ENCODE results near the gene FST. TPM values are rescaled to one million over a fixed set of nuclear protein-coding genes. Genes with fewer than 3 reads are reported as not detected.

FST gene
- total RNA-seq, 3 donors from 2014 or later: 1.6 to 3.9 (median 3.5) TPM

DNA sequence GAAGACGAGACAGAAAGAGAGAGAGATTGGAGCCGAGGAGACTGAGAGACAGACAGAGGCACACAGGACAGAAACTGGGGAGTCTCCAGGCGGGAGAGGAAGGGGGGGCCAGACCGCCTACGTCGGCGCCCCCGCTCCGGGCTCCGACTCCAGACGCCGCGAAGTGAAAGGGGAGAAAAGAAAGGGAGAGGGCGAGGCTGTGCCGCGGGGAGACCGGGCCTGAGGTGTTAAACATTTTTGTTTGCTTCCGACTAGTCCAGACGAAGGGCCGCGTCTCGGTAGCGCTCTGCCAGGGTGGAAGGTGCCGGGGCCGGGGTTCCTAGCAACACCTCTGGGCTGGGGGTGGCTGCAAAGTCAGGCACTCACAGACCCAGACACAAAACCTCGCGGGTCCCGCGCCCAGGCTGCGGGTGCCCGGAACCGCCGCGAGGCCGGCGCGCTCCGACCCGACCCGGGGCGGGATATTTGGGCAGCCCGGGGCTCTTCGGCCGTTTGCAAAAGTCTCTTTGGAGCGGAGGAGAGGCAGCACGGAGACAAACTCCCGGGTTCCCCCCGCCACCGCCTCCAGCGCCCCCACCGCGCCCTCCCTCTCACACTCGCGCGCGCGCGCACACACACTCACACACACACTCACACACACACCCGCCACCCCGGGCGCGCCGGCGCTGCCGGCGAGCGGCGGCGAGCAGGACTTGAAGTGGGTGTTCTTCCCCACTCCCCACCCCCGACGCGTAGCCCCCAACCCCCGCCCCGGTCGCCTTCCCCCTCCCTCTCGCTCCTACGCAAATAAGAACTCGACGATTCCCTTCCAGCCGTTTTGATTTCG is 626 bp upstream of the FST start:
- peaks cover 27% of the 10 kb centered on the region for H3K4me1 Mint-ChIP-seq (ENCODE audit: low read depth)
- H3K27me3 Mint-ChIP-seq (ENCODE audit: low read depth): peaks cover 63% of the 10 kb centered on the region
- H3K36me3 Mint-ChIP-seq (ENCODE audit: insufficient read depth): no peaks in the 10 kb centered on the region
- peak overlapping the region; percentile 86 for H3K4me3 Mint-ChIP-seq
- DNase-seq (peak; percentile 20), ATAC-seq (peak; percentile 20 to 23)
- no peaks in the 10 kb centered on the region for H3K9me3 Mint-ChIP-seq

DNA sequence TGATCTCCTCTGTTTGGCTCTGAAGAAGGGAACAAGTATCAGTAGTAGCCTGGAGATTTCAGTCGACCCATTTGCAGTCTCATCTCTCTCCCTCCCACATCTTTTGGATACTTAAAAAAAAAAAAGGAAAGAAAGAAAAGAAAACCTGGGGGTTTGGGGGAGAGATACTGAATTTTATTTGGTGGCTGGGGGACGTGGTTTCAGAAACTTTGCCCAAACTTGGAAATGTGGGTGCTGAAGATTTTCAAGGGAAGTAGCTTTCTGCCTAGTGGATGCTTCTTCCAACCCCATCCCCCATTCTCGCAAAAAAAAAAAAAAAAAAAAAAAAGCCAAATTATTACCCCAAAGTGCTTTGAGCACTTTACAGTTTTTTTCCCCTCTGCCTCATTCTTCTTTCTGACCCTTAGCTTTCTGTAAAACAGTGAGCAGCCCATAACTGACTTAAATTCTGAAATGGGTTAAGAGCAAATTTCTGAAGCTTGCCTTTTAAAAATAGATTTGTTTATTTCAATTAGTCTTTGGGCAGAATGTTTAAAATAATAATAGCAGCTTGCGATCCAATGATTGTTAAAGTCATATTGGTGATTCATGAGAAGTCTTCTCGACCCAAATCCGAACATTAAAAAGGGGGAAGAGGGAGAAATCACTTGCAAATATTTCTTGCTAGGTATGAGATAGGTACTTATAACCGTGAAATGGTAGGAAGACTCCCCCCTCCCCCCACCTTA is 894 bp downstream of the FST start:
- no peaks in the 10 kb centered on the region for H3K9me3 Mint-ChIP-seq
- peaks cover 60% of the 10 kb centered on the region for H3K27me3 Mint-ChIP-seq (ENCODE audit: low read depth)
- DNase-seq (no peak), ATAC-seq (no peak)
- H3K36me3 Mint-ChIP-seq (ENCODE audit: insufficient read depth): no peaks in the 10 kb centered on the region
- H3K4me1 Mint-ChIP-seq (ENCODE audit: low read depth): peaks cover 27% of the 10 kb centered on the region
- peak overlapping the region; percentile 87 for H3K4me3 Mint-ChIP-seq

- Mint-ChIP-seq H3K4me3 (peak overlapping the region; percentile 87), H3K36me3 (ENCODE audit: insufficient read depth) (no peaks in the 10 kb centered on the region), H3K9me3 (no peaks in the 10 kb centered on the region), H3K27me3 (ENCODE audit: low read depth) (peaks cover 59% of the 10 kb centered on the region), H3K4me1 (ENCODE audit: low read depth) (peaks cover 27% of the 10 kb centered on the region)
- ATAC-seq (peak; percentile 64 to 67), DNase-seq (peak; percentile 40)
These were observed 1.7 kb downstream of the FST start for GRCh38 chr5:53481887-53482716.

DNA sequence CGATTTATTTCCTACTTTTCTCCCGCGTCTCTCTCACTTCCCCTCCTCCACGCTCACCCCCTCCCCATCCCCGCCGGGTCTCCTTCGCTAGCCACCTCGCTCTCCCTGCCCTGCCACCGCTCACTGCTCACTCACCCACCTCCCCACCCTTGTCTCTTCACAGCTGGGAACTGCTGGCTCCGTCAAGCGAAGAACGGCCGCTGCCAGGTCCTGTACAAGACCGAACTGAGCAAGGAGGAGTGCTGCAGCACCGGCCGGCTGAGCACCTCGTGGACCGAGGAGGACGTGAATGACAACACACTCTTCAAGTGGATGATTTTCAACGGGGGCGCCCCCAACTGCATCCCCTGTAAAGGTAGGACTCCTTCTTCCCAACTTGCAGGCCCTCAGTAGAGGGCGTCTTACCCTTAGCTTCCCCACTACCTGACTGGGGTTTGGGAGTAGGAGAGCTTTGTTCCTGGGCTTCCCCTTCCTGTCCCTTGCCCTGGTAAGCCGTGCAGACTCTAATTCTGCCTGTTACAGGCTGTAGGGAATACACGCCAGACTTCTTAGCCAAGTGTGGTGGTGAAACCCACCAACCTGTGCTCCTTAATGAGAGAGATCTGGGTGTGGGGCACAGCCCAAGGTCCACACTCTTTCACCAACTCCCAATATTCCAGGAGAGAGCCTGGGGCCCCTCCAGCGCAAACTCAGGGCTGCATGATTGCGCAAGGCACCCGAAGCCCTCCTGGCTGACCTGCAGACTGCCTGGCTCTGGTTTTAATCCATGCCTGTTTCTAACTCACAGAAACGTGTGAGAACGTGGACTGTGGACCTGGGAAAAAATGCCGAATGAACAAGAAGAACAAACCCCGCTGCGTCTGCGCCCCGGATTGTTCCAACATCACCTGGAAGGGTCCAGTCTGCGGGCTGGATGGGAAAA is 2.5 kb downstream of the FST start:
- Mint-ChIP-seq H3K36me3 (ENCODE audit: insufficient read depth) (no peaks in the 10 kb centered on the region), H3K9me3 (no peaks in the 10 kb centered on the region), H3K27me3 (ENCODE audit: low read depth) (peaks cover 60% of the 10 kb centered on the region), H3K4me3 (peak overlapping the region; percentile 87), H3K4me1 (ENCODE audit: low read depth) (peaks cover 27% of the 10 kb centered on the region)
- ATAC-seq (peak; percentile 11 to 28), DNase-seq (no peak)

GRCh38 chr5:53487436-53487835 is 7.0 kb downstream of the FST start:
- no peak overlapping the region for H3K4me3 Mint-ChIP-seq
- H3K36me3 Mint-ChIP-seq (ENCODE audit: insufficient read depth): no peaks in the 10 kb centered on the region
- H3K27me3 Mint-ChIP-seq (ENCODE audit: low read depth): peaks cover 59% of the 10 kb centered on the region
- H3K4me1 Mint-ChIP-seq (ENCODE audit: low read depth): peaks cover 3% of the 10 kb centered on the region
- H3K9me3 Mint-ChIP-seq: no peaks in the 10 kb centered on the region
- DNase-seq (no peak), ATAC-seq (no peak)

DNA sequence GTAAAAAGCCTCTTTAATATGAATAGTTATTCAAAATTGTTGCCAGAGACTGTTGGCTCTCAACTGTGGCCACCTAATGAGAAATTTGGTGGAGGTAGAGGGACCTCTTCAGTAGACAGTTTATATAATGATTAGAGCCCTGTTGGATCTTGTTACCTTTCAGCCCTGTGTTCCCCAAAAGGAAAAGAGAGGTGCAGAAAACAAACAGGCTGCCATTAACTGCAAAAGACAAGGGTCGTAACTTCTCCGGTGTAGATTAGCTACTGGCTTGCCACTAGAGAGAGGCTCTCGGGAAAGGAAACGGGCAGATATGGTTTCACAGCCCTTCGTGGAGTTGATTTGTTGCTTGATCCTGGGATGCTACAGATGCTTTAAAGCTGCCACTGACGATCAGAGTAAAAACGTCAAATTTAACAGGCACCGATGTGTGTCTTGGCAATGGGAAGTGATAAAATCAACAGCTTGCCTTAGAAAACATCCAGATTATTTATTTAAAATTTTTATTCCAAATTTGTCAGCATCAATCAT is 7.8 kb downstream of the FST start:
- DNase-seq (no peak), ATAC-seq (no peak)
- no peaks in the 10 kb centered on the region for H3K9me3 Mint-ChIP-seq
- peaks cover 57% of the 10 kb centered on the region for H3K27me3 Mint-ChIP-seq (ENCODE audit: low read depth)
- H3K4me3 Mint-ChIP-seq: no peak overlapping the region
- H3K36me3 Mint-ChIP-seq (ENCODE audit: insufficient read depth): no peaks in the 10 kb centered on the region
- no peaks in the 10 kb centered on the region for H3K4me1 Mint-ChIP-seq (ENCODE audit: low read depth)

DNA sequence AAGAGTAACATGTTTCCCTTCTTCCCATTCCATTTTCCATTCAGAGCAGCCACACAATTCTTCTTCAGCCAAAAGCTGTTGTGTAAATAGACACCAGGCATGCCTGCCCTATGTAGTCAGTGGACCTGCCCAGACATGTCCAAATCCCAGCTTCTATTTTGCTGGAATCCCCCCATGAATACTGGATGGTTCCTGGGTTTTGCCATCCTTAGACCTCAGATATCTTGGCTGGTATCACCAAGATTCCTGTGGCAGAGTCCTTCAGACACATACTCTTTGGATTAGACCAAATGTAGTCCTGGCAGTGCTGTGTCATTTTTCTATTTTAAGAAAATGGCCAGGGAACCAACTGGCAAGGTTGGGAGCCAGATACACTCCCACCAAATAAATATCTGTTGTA is 10.3 kb downstream of the FST start:
- Mint-ChIP-seq H3K4me3 (no peak overlapping the region), H3K4me1 (ENCODE audit: low read depth) (no peaks in the 10 kb centered on the region), H3K27me3 (ENCODE audit: low read depth) (peaks cover 53% of the 10 kb centered on the region), H3K36me3 (ENCODE audit: insufficient read depth) (no peaks in the 10 kb centered on the region), H3K9me3 (no peaks in the 10 kb centered on the region)
- DNase-seq (no peak), ATAC-seq (no peak)

GRCh38 chr5:53501054-53501453 is 20.6 kb downstream of the FST start:
- Mint-ChIP-seq H3K9me3 (no peaks in the 10 kb centered on the region), H3K27me3 (ENCODE audit: low read depth) (peaks cover 18% of the 10 kb centered on the region), H3K4me3 (no peak overlapping the region), H3K4me1 (ENCODE audit: low read depth) (no peaks in the 10 kb centered on the region), H3K36me3 (ENCODE audit: insufficient read depth) (no peaks in the 10 kb centered on the region)
- DNase-seq (no peak), ATAC-seq (no peak)

DNA sequence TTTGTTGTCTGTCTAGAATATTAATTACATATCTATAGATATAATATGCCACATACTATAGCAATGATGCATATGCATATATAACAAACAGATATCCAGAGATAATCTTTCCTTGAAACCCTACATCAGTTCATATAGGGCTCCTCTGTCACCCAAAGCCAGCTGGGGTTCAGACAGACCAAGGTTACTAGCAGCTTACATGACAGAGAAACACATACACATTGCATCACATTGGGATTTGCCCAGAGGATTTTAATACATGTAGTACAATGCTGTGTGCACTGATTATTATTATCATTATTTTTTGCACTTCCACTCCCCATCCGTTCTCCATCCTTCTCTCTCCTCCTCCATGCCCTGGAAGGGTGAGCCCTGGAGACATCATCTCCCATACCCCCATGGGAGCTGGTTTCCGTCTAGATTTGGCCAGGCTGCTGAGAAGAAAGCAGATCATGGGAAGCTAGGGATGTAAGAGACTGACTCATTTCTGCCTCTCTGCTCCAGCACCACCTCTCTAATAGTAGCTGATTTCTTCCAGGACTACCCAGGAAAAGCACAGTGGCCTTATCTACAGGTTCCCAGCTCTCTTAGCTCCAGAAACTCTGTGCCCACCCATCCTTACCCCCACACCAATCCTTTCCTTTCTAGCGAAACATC is 23.3 kb downstream of the FST start:
- DNase-seq (no peak), ATAC-seq (no peak)
- no peaks in the 10 kb centered on the region for H3K36me3 Mint-ChIP-seq (ENCODE audit: insufficient read depth)
- peaks cover 1% of the 10 kb centered on the region for H3K9me3 Mint-ChIP-seq
- H3K4me3 Mint-ChIP-seq: no peak overlapping the region
- H3K4me1 Mint-ChIP-seq (ENCODE audit: low read depth): no peaks in the 10 kb centered on the region
- peaks cover 16% of the 10 kb centered on the region for H3K27me3 Mint-ChIP-seq (ENCODE audit: low read depth)

GRCh38 chr5:53507013-53507412 is 26.6 kb downstream of the FST start:
- peaks cover 33% of the 10 kb centered on the region for H3K9me3 Mint-ChIP-seq

GRCh38 chr5:53508125-53508524 is 27.7 kb downstream of the FST start:
- peaks cover 33% of the 10 kb centered on the region for H3K9me3 Mint-ChIP-seq
- no peaks in the 10 kb centered on the region for H3K4me1 Mint-ChIP-seq (ENCODE audit: low read depth)
- DNase-seq: no peak
- H3K4me3 Mint-ChIP-seq: no peak overlapping the region
- no peaks in the 10 kb centered on the region for H3K36me3 Mint-ChIP-seq (ENCODE audit: insufficient read depth)
- no peak for ATAC-seq
- peaks cover 5% of the 10 kb centered on the region for H3K27me3 Mint-ChIP-seq (ENCODE audit: low read depth)

More at GRCh38 chr5:53507013-53507412, 26.6 kb downstream of the FST start:
- no peak for ATAC-seq
- DNase-seq: no peak
- H3K4me3 Mint-ChIP-seq: no peak overlapping the region
- H3K27me3 Mint-ChIP-seq (ENCODE audit: low read depth): peaks cover 12% of the 10 kb centered on the region
- H3K36me3 Mint-ChIP-seq (ENCODE audit: insufficient read depth): no peaks in the 10 kb centered on the region
- no peaks in the 10 kb centered on the region for H3K4me1 Mint-ChIP-seq (ENCODE audit: low read depth)

DNA sequence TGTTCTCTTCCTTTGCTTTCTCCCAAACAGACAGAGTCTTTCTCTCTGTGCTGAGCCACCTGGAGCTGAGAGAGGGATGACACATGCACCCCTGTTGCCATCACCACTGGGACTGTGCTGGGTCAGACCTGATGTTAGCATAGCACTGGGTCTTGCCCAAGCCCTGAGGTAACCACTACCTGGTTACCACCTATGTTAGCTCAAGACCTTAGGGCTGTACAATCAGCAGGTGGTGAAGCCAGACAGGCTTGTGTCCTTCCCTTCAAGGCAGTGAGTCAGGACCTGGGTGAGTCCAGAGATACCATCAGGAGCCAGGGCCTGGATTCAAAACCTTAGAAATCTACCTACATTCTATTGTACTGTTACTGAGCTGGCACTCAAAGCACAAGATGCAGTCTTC is 32.1 kb downstream of the FST start:
- Mint-ChIP-seq H3K36me3 (ENCODE audit: insufficient read depth) (no peaks in the 10 kb centered on the region), H3K27me3 (ENCODE audit: low read depth) (peaks cover 2% of the 10 kb centered on the region), H3K4me1 (ENCODE audit: low read depth) (no peaks in the 10 kb centered on the region), H3K9me3 (peaks cover 33% of the 10 kb centered on the region), H3K4me3 (no peak overlapping the region)
- no peak for ATAC-seq
- DNase-seq: no peak

- no peak for ATAC-seq
- Mint-ChIP-seq H3K27me3 (ENCODE audit: low read depth) (peaks cover 2% of the 10 kb centered on the region), H3K9me3 (peaks cover 18% of the 10 kb centered on the region), H3K4me3 (no peak overlapping the region), H3K4me1 (ENCODE audit: low read depth) (no peaks in the 10 kb centered on the region), H3K36me3 (ENCODE audit: insufficient read depth) (no peaks in the 10 kb centered on the region)
- DNase-seq: no peak
These were observed 35.6 kb downstream of the FST start for GRCh38 chr5:53515988-53516387.

All from activated T-cell treated with anti-CD3 and anti-CD28 coated beads, Interleukin-2, amount 50 U/mL, for 4 hours (primary cell).